ENCODE results near the gene ORAI3. TPM values are rescaled to one million over a fixed set of nuclear protein-coding genes. Genes with fewer than 3 reads are reported as not detected.
A peak's percentile ranks its signal among the peaks of the same experiment; 100 is the strongest.

ORAI3 gene
- total RNA-seq, 1 donor from 2014 or later: 15.6 TPM

GRCh38 chr16:30947859-30948666 is 805 bp upstream of the ORAI3 start:
- H3K4me3 Mint-ChIP-seq (ENCODE audit: unreplicated experiment): peak overlapping the region; percentile 86
- peaks cover 30% of the 10 kb centered on the region for H3K4me1 Mint-ChIP-seq (ENCODE audit: low read depth)
- peak; percentile 95 for DNase-seq (ENCODE audit: low spot score)
- no peak for TF ChIP-seq CTCF (IDR thresholded peaks at IDR 0.05)
- peaks cover 5% of the 10 kb centered on the region for H3K36me3 Mint-ChIP-seq (ENCODE audit: low read depth)
- no peaks in the 10 kb centered on the region for H3K9me3 Mint-ChIP-seq (ENCODE audit: low read depth)
- H3K27ac Mint-ChIP-seq (ENCODE audit: unreplicated experiment): peak overlapping the region; percentile 85
- no peaks in the 10 kb centered on the region for H3K27me3 Mint-ChIP-seq (ENCODE audit: low read depth)

- Mint-ChIP-seq H3K9me3 (ENCODE audit: low read depth) (no peaks in the 10 kb centered on the region), H3K36me3 (ENCODE audit: low read depth) (peaks cover 2% of the 10 kb centered on the region), H3K27me3 (ENCODE audit: low read depth) (no peaks in the 10 kb centered on the region), H3K4me1 (ENCODE audit: low read depth) (peaks cover 39% of the 10 kb centered on the region), H3K4me3 (ENCODE audit: unreplicated experiment) (peak overlapping the region; percentile 86), H3K27ac (ENCODE audit: unreplicated experiment) (peak overlapping the region; percentile 79)
- no peak for TF ChIP-seq CTCF (IDR thresholded peaks at IDR 0.05)
- DNase-seq (ENCODE audit: low spot score): no peak
Observed at GRCh38 chr16:30949650-30950515, 1.0 kb downstream of the ORAI3 start.

- peaks cover 2% of the 10 kb centered on the region for H3K36me3 Mint-ChIP-seq (ENCODE audit: low read depth)
- peak overlapping the region; percentile 86 for H3K4me3 Mint-ChIP-seq (ENCODE audit: unreplicated experiment)
- peaks cover 39% of the 10 kb centered on the region for H3K4me1 Mint-ChIP-seq (ENCODE audit: low read depth)
- peak overlapping the region; percentile 79 for H3K27ac Mint-ChIP-seq (ENCODE audit: unreplicated experiment)
- no peak for DNase-seq (ENCODE audit: low spot score)
- no peaks in the 10 kb centered on the region for H3K9me3 Mint-ChIP-seq (ENCODE audit: low read depth)
- no peaks in the 10 kb centered on the region for H3K27me3 Mint-ChIP-seq (ENCODE audit: low read depth)
- no peak for TF ChIP-seq CTCF (IDR thresholded peaks at IDR 0.05)
Observed at GRCh38 chr16:30950516-30951065, 1.7 kb downstream of the ORAI3 start.

GRCh38 chr16:30951193-30951592 is 2.3 kb downstream of the ORAI3 start:
- H3K27me3 Mint-ChIP-seq (ENCODE audit: low read depth): no peaks in the 10 kb centered on the region
- TF ChIP-seq CTCF (IDR thresholded peaks at IDR 0.05): no peak
- H3K36me3 Mint-ChIP-seq (ENCODE audit: low read depth): peaks cover 2% of the 10 kb centered on the region
- peak overlapping the region; percentile 74 for H3K27ac Mint-ChIP-seq (ENCODE audit: unreplicated experiment)
- no peak overlapping the region for H3K4me3 Mint-ChIP-seq (ENCODE audit: unreplicated experiment)
- H3K4me1 Mint-ChIP-seq (ENCODE audit: low read depth): peaks cover 39% of the 10 kb centered on the region
- H3K9me3 Mint-ChIP-seq (ENCODE audit: low read depth): no peaks in the 10 kb centered on the region
- no peak for DNase-seq (ENCODE audit: low spot score)

DNA sequence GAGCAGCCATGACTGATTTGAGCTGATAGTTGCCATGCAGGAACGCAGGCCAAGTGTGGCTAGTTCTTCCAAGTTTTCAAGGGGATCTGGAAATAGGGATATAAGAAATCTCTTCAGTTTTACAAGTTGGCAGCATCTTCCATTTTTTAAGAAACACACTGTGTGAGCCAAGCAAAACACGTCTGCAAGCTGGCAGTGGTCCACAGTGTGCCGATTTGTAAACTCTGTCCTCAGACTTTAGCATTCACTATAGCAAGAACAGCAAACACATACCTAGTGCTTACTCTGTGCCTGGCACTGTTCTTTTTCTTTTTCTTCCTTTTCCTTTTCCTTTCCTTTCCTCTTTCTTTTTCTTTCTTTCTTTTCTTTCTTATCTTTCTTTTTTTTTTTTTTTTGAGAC is 2.9 kb downstream of the ORAI3 start:
- H3K27ac Mint-ChIP-seq (ENCODE audit: unreplicated experiment): peak overlapping the region; percentile 74
- peaks cover 39% of the 10 kb centered on the region for H3K4me1 Mint-ChIP-seq (ENCODE audit: low read depth)
- H3K36me3 Mint-ChIP-seq (ENCODE audit: low read depth): no peaks in the 10 kb centered on the region
- H3K9me3 Mint-ChIP-seq (ENCODE audit: low read depth): no peaks in the 10 kb centered on the region
- H3K27me3 Mint-ChIP-seq (ENCODE audit: low read depth): no peaks in the 10 kb centered on the region
- no peak for DNase-seq (ENCODE audit: low spot score)
- TF ChIP-seq CTCF (IDR thresholded peaks at IDR 0.05): no peak
- no peak overlapping the region for H3K4me3 Mint-ChIP-seq (ENCODE audit: unreplicated experiment)
